HG02623 (cell line): ENCODE measurements around the gene HCN2.

Experiments
- ATAC-seq: cut with Tn5 transposase; IDR thresholded peaks from one replicate; pipeline ENCODE4 v1.9.1; 2021; ENCODE audit warnings: moderate library complexity; ENCODE audit not compliant: unreplicated experiment

Gene HCN2

GRCh38 chr19:589693-590395, at the start of gene HCN2:
HCN2 (plus strand) TSS chr19:589881; CDS start chr19:589946, 65 bp downstream.
- no peak for ATAC-seq

GRCh38 chr19:540867-541637, 48.6 kb upstream of the HCN2 start:
- no peak for ATAC-seq

- ATAC-seq, result no peak
These were observed 48.0 kb upstream of the HCN2 start for GRCh38 chr19:541699-542098.

- ATAC-seq, result no peak
These were observed 47.4 kb upstream of the HCN2 start for GRCh38 chr19:542173-542866.

GRCh38 chr19:543910-544608, 45.6 kb upstream of the HCN2 start, which contains the start of gene GZMM:
GZMM (plus strand) TSS chr19:544053; CDS start chr19:544072, 19 bp downstream.
- no peak for ATAC-seq

- ATAC-seq, result no peak
These were observed 42.6 kb upstream of the HCN2 start for GRCh38 chr19:547117-547516.

GRCh38 chr19:547836-548720, 41.6 kb upstream of the HCN2 start:
- ATAC-seq, result no peak

- ATAC-seq, result no peak
These were observed 40.5 kb upstream of the HCN2 start for GRCh38 chr19:548886-549830.

GRCh38 chr19:554817-555216, 34.9 kb upstream of the HCN2 start:
- no peak for ATAC-seq

GRCh38 chr19:555474-555808, 34.2 kb upstream of the HCN2 start:
- no peak for ATAC-seq

- ATAC-seq, result no peak
These were observed 32.9 kb upstream of the HCN2 start for GRCh38 chr19:556611-557382.

GRCh38 chr19:558770-559439, 30.8 kb upstream of the HCN2 start:
- no peak for ATAC-seq

- no peak for ATAC-seq
These were observed 29.6 kb upstream of the HCN2 start for GRCh38 chr19:560121-560520.

- no peak for ATAC-seq
These were observed 23.3 kb upstream of the HCN2 start for GRCh38 chr19:566403-566802.

GRCh38 chr19:566844-567243, 22.8 kb upstream of the HCN2 start:
- ATAC-seq, result no peak

- no peak for ATAC-seq
These were observed 22.3 kb upstream of the HCN2 start for GRCh38 chr19:567296-567900.

GRCh38 chr19:570251-570686, 19.4 kb upstream of the HCN2 start:
- ATAC-seq, result no peak
